Endothelial cell of umbilical vein (primary cell): ENCODE results near the gene ANKRD39. TPM values are rescaled to one million over a fixed set of nuclear protein-coding genes. Genes with fewer than 3 reads are reported as not detected.
A peak's percentile ranks its signal among the peaks of the same experiment; 100 is the strongest.

Source experiments
- BruUV-seq: library from RNA; stranded (reverse); fragments of 400-500 nt; replicated peaks from 2 replicates; lab custom pipeline; 2021; lab: Mats Ljungman, UMichigan
- CTCF ChIA-PET: fragments of 300-600, 350-600 bp; sonication (Branson Sonifier 250); formaldehyde crosslinking; loops from one replicate; lab custom pipeline; 2021; ENCODE audit warnings: antibody characterized with exemption, inconsistent platforms; lab: Charles Lee
- POLR2A ChIA-PET: fragments of 300-600, 350-600 bp; sonication (Branson Sonifier 250); formaldehyde crosslinking; loops from one replicate; lab custom pipeline; 2021; ENCODE audit warnings: antibody characterized with exemption, inconsistent platforms; lab: Charles Lee
- DNase-seq: peaks from one replicate; pipeline ENCODE4 v3.0.0-alpha.2; 2011; ENCODE audit warnings: low read depth, low spot score
- FAIRE-seq: peaks from 2 replicates; lab custom pipeline; 2011; peaks lifted over from hg19 to GRCh38; lab: Jason Lieb, UNC
- H2AFZ ChIP-seq: 2 replicates; pipeline ENCODE4 v1.6.0; 2012; ENCODE audit warnings: low read depth, low read length, control low read depth, inconsistent platforms
- H3K27ac ChIP-seq: 2 replicates; pipeline ENCODE4 v1.5.1; 2011; ENCODE audit warnings: low read depth, mild to moderate bottlenecking, control low read depth, low read length, moderate library complexity; ENCODE audit not compliant: insufficient read depth
- H3K27me3 ChIP-seq, 2 experiments: 2 replicates each; pipeline versions ENCODE4 v1.6.0 to v1.6.1; 2011; ENCODE audit warnings: low read length in 2 of 2, mixed read lengths in 1 of 2; ENCODE audit not compliant: control insufficient read depth in 2 of 2, insufficient read depth in 2 of 2
- H3K36me3 ChIP-seq, 2 experiments: 2 replicates in 1 of 2; 3 replicates in 1 of 2; pipeline ENCODE4 v1.5.1; 2011; ENCODE audit warnings: low read length in 2 of 2, mild to moderate bottlenecking in 1 of 2, moderate library complexity in 1 of 2; ENCODE audit not compliant: control insufficient read depth in 2 of 2, insufficient read depth in 2 of 2; ENCODE audit errors: extremely low read depth in 1 of 2
- H3K4me1 ChIP-seq: 3 replicates; pipeline ENCODE4 v1.5.1; 2011; ENCODE audit warnings: mild to moderate bottlenecking, low read length; ENCODE audit not compliant: control insufficient read depth, insufficient read depth; ENCODE audit errors: extremely low read depth
- H3K4me2 ChIP-seq: 2 replicates; pipeline ENCODE4 v1.6.1; 2011; ENCODE audit warnings: low read length, control low read depth, mixed read lengths; ENCODE audit not compliant: insufficient read depth
- H3K4me3 ChIP-seq, 3 experiments: fragments of 200-600 bp in 1 of 3; sonication (generic), shearing (Covaris generic) in 1 of 3; replicated peaks in 1 of 3; 2 replicates each; pipeline ENCODE4 v1.5.1; 2011 to 2016; ENCODE audit warnings: control low read depth in 3 of 3, low read length in 3 of 3, mild to moderate bottlenecking in 2 of 3, inconsistent platforms in 1 of 3, low read depth in 1 of 3, moderate library complexity in 1 of 3; ENCODE audit not compliant: insufficient read depth in 1 of 3
- H3K79me2 ChIP-seq: 2 replicates; pipeline ENCODE4 v1.6.0; 2012; ENCODE audit warnings: low read length, inconsistent platforms; ENCODE audit not compliant: control insufficient read depth, insufficient read depth
- H3K9ac ChIP-seq: replicated peaks from 2 replicates; pipeline ENCODE3; 2011; ENCODE audit warnings: low read length, control low read depth; ENCODE audit not compliant: insufficient read depth; ENCODE audit errors: extremely low read depth
- H3K9me1 ChIP-seq: replicated peaks from 3 replicates; pipeline ENCODE4 v1.6.0; 2011; ENCODE audit warnings: mild to moderate bottlenecking, low read length; ENCODE audit not compliant: control insufficient read depth, insufficient read depth; ENCODE audit errors: extremely low read depth
- H3K9me3 ChIP-seq: replicated peaks from 2 replicates; pipeline ENCODE4 v1.5.1; 2012; ENCODE audit warnings: low read length, inconsistent platforms; ENCODE audit not compliant: control insufficient read depth, insufficient read depth
- H4K20me1 ChIP-seq: replicated peaks from 2 replicates; pipeline ENCODE3; 2011; ENCODE audit warnings: mild to moderate bottlenecking, low read length; ENCODE audit not compliant: control insufficient read depth, insufficient read depth; ENCODE audit errors: extremely low read depth
- CTCF ChIP-seq, 2 donors: IDR thresholded peaks; 1 replicate in 1 of 2; 2 replicates in 1 of 2; pipeline ENCODE4 v1.5.1; 2011; ENCODE audit warnings: low read length in 2 of 2, mild to moderate bottlenecking in 2 of 2, moderate library complexity in 2 of 2, control low read depth in 1 of 2, inconsistent platforms in 1 of 2, low read depth in 1 of 2; ENCODE audit not compliant: insufficient read depth in 1 of 2; ENCODE audit errors: extremely low read depth in 1 of 2
- EZH2 ChIP-seq: IDR thresholded peaks from 2 replicates; pipeline ENCODE4 v1.6.1; 2012; ENCODE audit warnings: borderline replicate concordance, low read depth, mild to moderate bottlenecking, moderate library complexity, low read length, inconsistent platforms; ENCODE audit not compliant: severe bottlenecking
- FOS ChIP-seq: IDR thresholded peaks from 2 replicates; pipeline ENCODE4 v1.6.1; 2011; ENCODE audit warnings: mild to moderate bottlenecking, low read length, moderate library complexity, borderline replicate concordance; ENCODE audit not compliant: insufficient read depth
- GATA2 ChIP-seq: IDR thresholded peaks from 2 replicates; pipeline ENCODE4 v1.7.0; 2011; ENCODE audit warnings: low read depth, mild to moderate bottlenecking, moderate library complexity, mixed read lengths, low read length; ENCODE audit not compliant: insufficient read length, insufficient read depth
- JUN ChIP-seq: IDR thresholded peaks from 2 replicates; pipeline ENCODE4 v1.6.1; 2011; ENCODE audit warnings: borderline replicate concordance, low read depth; ENCODE audit not compliant: insufficient read length, insufficient read depth
- MAX ChIP-seq: IDR thresholded peaks from 2 replicates; pipeline ENCODE4 v1.6.1; 2011; ENCODE audit not compliant: insufficient read depth, insufficient read length
- MYC ChIP-seq: IDR thresholded peaks from one replicate; pipeline ENCODE4 v1.6.1; 2011; ENCODE audit warnings: mild to moderate bottlenecking, low read depth, low read length
- POLR2A ChIP-seq: IDR thresholded peaks from 2 replicates; pipeline ENCODE4 v1.6.1; 2012; ENCODE audit warnings: low read depth, mild to moderate bottlenecking, control low read depth, low read length
- POLR2AphosphoS5 ChIP-seq: IDR thresholded peaks from 2 replicates; pipeline ENCODE4 v1.6.1; 2012; ENCODE audit warnings: low read depth, mild to moderate bottlenecking, control low read depth, low read length, moderate library complexity; ENCODE audit not compliant: insufficient read depth
- dilution Hi-C: fragments of 300-500 bp; cut with MboI; formaldehyde crosslinking; loops from one replicate; pipeline ENCODE4 v1.15.0; 2019; ENCODE audit warnings: low sequenced_read_pairs; ENCODE audit not compliant: extremely low pct_ligation_motif_present
- intact Hi-C: fragments of 100-400 bp; cut with micrococcal nuclease; formaldehyde crosslinking; loops from one replicate; pipeline ENCODE4 v1.10.0; 2022
- polyA plus RNA-seq, 4 experiments: library from polyadenylated mRNA; depleted of rRNA in 3 of 4; stranded (reverse) in 3 of 4; unstranded in 1 of 4; fragments of >200 nt; gene quantifications; 2 replicates each; pipeline versions ENCODE4 v1.2.1 to v1.2.3, GENCODE V29; 2011 to 2012; ENCODE audit warnings: missing spikeins in 1 of 4
- total RNA-seq: library from RNA; stranded (reverse); gene quantifications from 2 replicates; pipeline ENCODE4 v1.2.3, GENCODE V29; 2021

ANKRD39 gene
- total and polyA plus RNA-seq, 2 donors (not counting 3 experiments of a cell fraction or from before 2014, with no cell fraction given), result 14.7 to 17.9 TPM

- Histone ChIP-seq H3K36me3 (peaks cover 4 to 13% of the 10 kb centered on the region in 2 experiments), H2AFZ (peak overlapping the region; percentile 47), H3K4me2 (peak overlapping the region; percentile 60), H3K4me1 (peaks cover 34% of the 10 kb centered on the region), H3K79me2 (no peaks in the 10 kb centered on the region), H4K20me1 (no peaks in the 10 kb centered on the region), H3K4me3 (peak overlapping the region; percentile 59 to 86 (median 65)), H3K9ac (peak overlapping the region; percentile 76), H3K9me1 (no peaks in the 10 kb centered on the region), H3K9me3 (no peaks in the 10 kb centered on the region), H3K27ac (no peak overlapping the region), H3K27me3 (peaks cover 10 to 16% of the 10 kb centered on the region in 2 experiments)
- CTCF ChIA-PET, result interaction anchor here (1.0 to 6.5 kb wide), 7 partner anchors 10 to 85 kb away, joined by 3 to 81 read pairs (median 4); partner anchors contain the start of genes ANKRD39 and CNNM3
- FAIRE-seq, result peak; percentile 12
- dilution Hi-C loops, result no loop called here
- intact Hi-C loops, result no loop called here
- DNase-seq, result peak; percentile 55
- TF ChIP-seq POLR2AphosphoS5, result no peak
- POLR2A ChIA-PET, result interaction anchor here (1.1 kb wide), 1 partner anchor 12 kb away, joined by 6 read pairs; the partner anchor contains the start of gene ANKRD39
- no TSS peak for BruUV-seq
Observed at GRCh38 chr2:96869281-96869821, 11.5 kb upstream of the ANKRD39 start.

GRCh38 chr2:96868555-96869280 lies 10.9 kb upstream of the ANKRD39 start:
- intact Hi-C loops, result no loop called here
- BruUV-seq, result no TSS peak
- Histone ChIP-seq H3K27ac (no peak overlapping the region), H3K36me3 (peaks cover 4 to 20% of the 10 kb centered on the region in 2 experiments), H3K79me2 (no peaks in the 10 kb centered on the region), H4K20me1 (no peaks in the 10 kb centered on the region), H3K4me1 (peaks cover 34% of the 10 kb centered on the region), H3K9ac (peak overlapping the region; percentile 76), H3K4me3 (peak overlapping the region; percentile 59 to 86 (median 65)), H3K4me2 (peak overlapping the region; percentile 60), H3K9me1 (no peaks in the 10 kb centered on the region), H2AFZ (peak overlapping the region; percentile 66), H3K27me3 (peaks cover 10 to 16% of the 10 kb centered on the region in 2 experiments), H3K9me3 (no peaks in the 10 kb centered on the region)
- TF ChIP-seq GATA2 (no peak), POLR2A (peak; percentile 75), MAX (no peak), CTCF (IDR thresholded peaks at IDR 0.05; ENCODE audit: extremely low read depth in 1 of 2, insufficient read depth in 1 of 2, low read depth in 1 of 2, low read length in 2 of 2) (peak; percentile 70 to 73), MYC (no peak), POLR2AphosphoS5 (peak; percentile 13), FOS (no peak), EZH2 (no peak), JUN (no peak)
- FAIRE-seq (peak; percentile 78), DNase-seq (peak; percentile 82)
- ChIA-PET CTCF (interaction anchor here (0.6 to 6.5 kb wide), 15 partner anchors 10 to 337 kb away, joined by 3 to 81 read pairs (median 3); partner anchors contain the start of genes ANKRD39 and CNNM3), POLR2A (interaction anchor here (1.1 kb wide), 1 partner anchor 11 kb away, joined by 6 read pairs; the partner anchor contains the start of gene ANKRD39)
- dilution Hi-C loops, result no loop called here
